AG09319 (cell line): ENCODE measurements around the gene SLC22A3.
"Not testable (repeated sequence)": the region's sequence is repeated elsewhere in the genome, so short reads cannot be mapped to it uniquely, and the experiment has no call there.

ENCODE experiments used
- DNase-seq: peaks from one replicate; pipeline ENCODE4 v3.0.0-alpha.2; 2010; ENCODE audit warnings: low read depth; ENCODE audit errors: extremely low read depth
- TF ChIP-seq, protein P1 (sequence below): IDR thresholded peaks from 2 replicates; pipeline ENCODE4 v1.5.1; 2011; ENCODE audit warnings: low read depth, mild to moderate bottlenecking, inconsistent platforms, low read length, moderate library complexity

SLC22A3 gene

GRCh38 chr6:160442151-160442550 lies 94.0 kb downstream of the SLC22A3 start:
- no peak for DNase-seq
- TF ChIP-seq, protein P1, sequence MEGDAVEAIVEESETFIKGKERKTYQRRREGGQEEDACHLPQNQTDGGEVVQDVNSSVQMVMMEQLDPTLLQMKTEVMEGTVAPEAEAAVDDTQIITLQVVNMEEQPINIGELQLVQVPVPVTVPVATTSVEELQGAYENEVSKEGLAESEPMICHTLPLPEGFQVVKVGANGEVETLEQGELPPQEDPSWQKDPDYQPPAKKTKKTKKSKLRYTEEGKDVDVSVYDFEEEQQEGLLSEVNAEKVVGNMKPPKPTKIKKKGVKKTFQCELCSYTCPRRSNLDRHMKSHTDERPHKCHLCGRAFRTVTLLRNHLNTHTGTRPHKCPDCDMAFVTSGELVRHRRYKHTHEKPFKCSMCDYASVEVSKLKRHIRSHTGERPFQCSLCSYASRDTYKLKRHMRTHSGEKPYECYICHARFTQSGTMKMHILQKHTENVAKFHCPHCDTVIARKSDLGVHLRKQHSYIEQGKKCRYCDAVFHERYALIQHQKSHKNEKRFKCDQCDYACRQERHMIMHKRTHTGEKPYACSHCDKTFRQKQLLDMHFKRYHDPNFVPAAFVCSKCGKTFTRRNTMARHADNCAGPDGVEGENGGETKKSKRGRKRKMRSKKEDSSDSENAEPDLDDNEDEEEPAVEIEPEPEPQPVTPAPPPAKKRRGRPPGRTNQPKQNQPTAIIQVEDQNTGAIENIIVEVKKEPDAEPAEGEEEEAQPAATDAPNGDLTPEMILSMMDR: no peak

DNA sequence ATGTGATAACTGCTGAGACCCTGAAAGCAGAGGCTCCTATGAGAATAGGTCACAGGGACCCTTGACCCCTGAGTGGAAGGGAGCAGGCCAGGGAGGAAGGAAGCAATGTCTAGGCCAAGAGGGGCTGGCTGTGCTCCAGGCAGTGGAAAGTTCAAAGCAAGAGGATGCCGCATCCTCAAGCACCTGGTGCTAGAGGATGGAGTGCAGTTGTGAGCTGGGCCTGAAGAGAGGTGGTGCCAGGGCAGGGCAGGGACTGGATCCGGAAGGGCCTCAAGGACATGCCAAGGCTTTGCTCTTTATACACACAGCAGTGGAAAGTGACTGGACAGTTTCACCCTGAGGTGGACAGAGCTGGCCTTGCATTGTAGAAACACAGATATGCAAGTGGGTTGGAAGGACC lies 97.0 kb downstream of the SLC22A3 start:
- DNase-seq: no peak
- TF ChIP-seq, protein P1: no peak

DNA sequence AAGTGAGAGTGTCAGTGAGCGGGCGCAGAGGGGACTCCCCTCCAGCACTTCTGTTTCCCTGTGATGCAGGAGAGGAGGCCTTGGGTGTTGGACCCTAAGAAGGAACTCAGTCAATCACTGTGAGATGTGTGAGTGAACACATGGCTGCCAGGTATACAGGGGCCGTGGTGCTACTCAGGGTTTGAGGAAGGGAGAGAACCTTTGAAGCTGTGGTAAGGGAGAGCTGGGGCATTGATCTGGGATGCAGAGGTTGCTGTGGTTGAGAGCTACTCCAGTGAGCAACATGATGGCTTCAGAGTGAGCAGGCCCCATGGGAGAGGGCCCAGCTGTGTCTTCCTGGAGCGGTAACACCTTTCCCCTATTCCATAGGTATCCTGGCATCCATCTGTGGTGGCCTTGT lies 99.2 kb downstream of the SLC22A3 start:
- DNase-seq: no peak
- TF ChIP-seq, protein P1: no peak

GRCh38 chr6:160449787-160450186 lies 101.6 kb downstream of the SLC22A3 start:
- DNase-seq: not testable (repeated sequence)

DNA sequence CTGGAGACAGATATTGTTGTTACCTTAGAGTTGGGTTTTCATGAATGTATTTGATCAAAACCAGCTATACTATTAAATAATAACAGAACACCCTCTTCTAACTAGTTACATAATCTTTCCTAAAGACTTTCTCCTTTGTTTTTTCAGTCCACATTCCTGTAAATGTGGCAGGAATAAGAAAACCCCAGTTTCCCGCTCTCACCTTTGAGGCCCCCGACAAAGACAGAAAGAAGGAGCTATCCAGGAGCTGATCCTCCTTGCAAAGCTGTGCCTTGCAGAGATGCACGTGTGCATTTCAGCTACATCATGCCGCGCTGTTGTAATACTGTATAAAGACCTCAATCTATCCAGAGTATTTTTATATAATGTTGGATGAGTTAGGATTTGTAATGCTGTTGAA lies 102.7 kb downstream of the SLC22A3 start:
- TF ChIP-seq, protein P1: no peak
- DNase-seq: no peak

GRCh38 chr6:160454303-160454702 lies 106.1 kb downstream of the SLC22A3 start:
- TF ChIP-seq, protein P1: no peak
- no peak for DNase-seq

GRCh38 chr6:160455081-160455480 lies 106.9 kb downstream of the SLC22A3 start:
- no peak for DNase-seq
- TF ChIP-seq, protein P1: no peak

DNA sequence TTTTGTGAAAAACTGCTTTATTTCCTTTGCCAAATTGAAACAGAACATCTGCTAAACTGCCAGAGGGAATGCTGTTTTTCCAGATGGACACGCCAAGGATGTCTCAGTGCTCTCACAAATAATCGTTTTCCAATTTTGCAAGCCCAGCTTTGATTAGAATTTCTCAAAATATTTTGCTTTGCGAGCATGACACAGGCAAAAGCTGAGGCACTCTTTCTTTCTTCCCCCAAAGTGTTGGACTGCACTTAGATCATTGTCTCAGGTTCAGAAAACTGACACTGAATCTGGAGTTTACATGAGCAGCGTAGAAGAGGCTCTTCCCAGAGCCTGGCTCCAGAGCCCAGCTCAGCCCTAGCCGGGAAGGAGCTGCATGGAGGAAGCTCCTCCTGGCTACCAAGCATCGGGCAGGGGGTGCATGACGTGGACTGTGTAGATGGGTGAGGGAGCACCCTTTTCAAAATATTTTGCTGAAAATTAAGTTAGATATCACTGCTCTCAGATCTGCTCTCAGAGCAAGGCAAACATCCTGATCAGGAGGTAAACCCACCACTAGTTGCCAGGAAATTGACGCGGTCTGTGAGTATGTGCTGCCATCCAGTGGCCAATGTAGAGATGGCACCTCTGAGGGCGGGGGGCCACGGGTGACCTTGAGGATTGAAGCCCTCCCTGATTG lies 107.5 kb downstream of the SLC22A3 start:
- TF ChIP-seq, protein P1: peak; percentile 94
- DNase-seq: no peak
